H9 (cell line): ENCODE data around the gene STAG2. TPM values are rescaled to one million over a fixed set of nuclear protein-coding genes. Genes with fewer than 3 reads are reported as not detected.

Experiments
- DNase-seq: peaks from one replicate; pipeline ENCODE4 v3.0.0-alpha.2; 2017
- H2AFZ ChIP-seq: one replicate; pipeline ENCODE4 v1.6.1; 2013; ENCODE audit warnings: mild to moderate bottlenecking, low read length, control low read depth, moderate library complexity
- H2AK5ac ChIP-seq: 2 replicates; pipeline ENCODE4 v1.6.1; 2013; ENCODE audit warnings: low read length, control low read depth, mixed read lengths; ENCODE audit not compliant: insufficient read length
- H2BK120ac ChIP-seq: one replicate; pipeline ENCODE4 v1.6.1; 2013; ENCODE audit warnings: low read depth, mild to moderate bottlenecking, low read length, control low read depth, inconsistent platforms; ENCODE audit not compliant: poor library complexity, severe bottlenecking
- H2BK12ac ChIP-seq: 2 replicates; pipeline ENCODE4 v1.6.1; 2013; ENCODE audit warnings: low read length, control low read depth, mixed read lengths, low read depth; ENCODE audit not compliant: insufficient read length
- H2BK15ac ChIP-seq: 2 replicates; pipeline ENCODE4 v1.6.1; 2013; ENCODE audit warnings: low read depth, low read length, control low read depth
- H2BK20ac ChIP-seq: one replicate; pipeline ENCODE4 v1.6.1; 2013; ENCODE audit warnings: low read depth, mild to moderate bottlenecking, low read length, control low read depth, inconsistent platforms; ENCODE audit not compliant: poor library complexity, severe bottlenecking
- H2BK5ac ChIP-seq: 2 replicates; pipeline ENCODE4 v1.6.1; 2013; ENCODE audit warnings: low read length, control low read depth, mixed read lengths; ENCODE audit not compliant: insufficient read length
- H3K14ac ChIP-seq: 2 replicates; pipeline ENCODE4 v1.6.1; 2013; ENCODE audit warnings: low read length, control low read depth; ENCODE audit not compliant: insufficient read depth
- H3K18ac ChIP-seq: 2 replicates; pipeline ENCODE4 v1.6.1; 2013; ENCODE audit warnings: low read depth, mild to moderate bottlenecking, mixed read lengths, low read length, control low read depth; ENCODE audit not compliant: insufficient read length
- H3K23ac ChIP-seq: 2 replicates; pipeline ENCODE4 v1.6.1; 2013; ENCODE audit warnings: low read length, control low read depth, mixed read lengths, low read depth; ENCODE audit not compliant: insufficient read length
- H3K23me2 ChIP-seq: 2 replicates; pipeline ENCODE4 v1.6.1; 2013; ENCODE audit warnings: low read depth, mild to moderate bottlenecking, mixed read lengths, low read length, control low read depth; ENCODE audit not compliant: insufficient read length, poor library complexity, severe bottlenecking
- H3K27ac ChIP-seq: 2 replicates; pipeline ENCODE4 v1.5.1; 2013; ENCODE audit warnings: low read length, control low read depth, mixed read lengths, low read depth; ENCODE audit not compliant: insufficient read length
- H3K27me3 ChIP-seq: 2 replicates; pipeline ENCODE4 v1.6.1; 2013; ENCODE audit warnings: low read length, control low read depth, inconsistent platforms; ENCODE audit not compliant: insufficient read depth
- H3K4ac ChIP-seq: 2 replicates; pipeline ENCODE4 v1.6.1; 2013; ENCODE audit warnings: low read depth, mild to moderate bottlenecking, control low read depth, inconsistent platforms, low read length, moderate library complexity
- H3K4me1 ChIP-seq: 2 replicates; pipeline ENCODE4 v1.6.1; 2013; ENCODE audit warnings: low read length, control low read depth, inconsistent platforms; ENCODE audit not compliant: insufficient read depth
- H3K4me2 ChIP-seq: 2 replicates; pipeline ENCODE4 v1.6.1; 2013; ENCODE audit warnings: low read length, control low read depth, mixed read lengths; ENCODE audit not compliant: insufficient read length, insufficient read depth
- H3K56ac ChIP-seq: 2 replicates; pipeline ENCODE4 v1.6.1; 2013; ENCODE audit warnings: low read depth, mild to moderate bottlenecking, mixed read lengths, low read length, control low read depth; ENCODE audit not compliant: insufficient read length
- H3K79me1 ChIP-seq: 2 replicates; pipeline ENCODE4 v1.6.1; 2013; ENCODE audit warnings: low read depth, mild to moderate bottlenecking, moderate library complexity, low read length, control low read depth, inconsistent platforms; ENCODE audit not compliant: insufficient read depth, poor library complexity, severe bottlenecking
- H3K79me2 ChIP-seq: 2 replicates; pipeline ENCODE4 v1.6.1; 2013; ENCODE audit warnings: low read length, control low read depth, inconsistent platforms; ENCODE audit not compliant: insufficient read depth
- H3K9ac ChIP-seq: 2 replicates; pipeline ENCODE4 v1.6.1; 2013; ENCODE audit warnings: low read length, control low read depth, mixed read lengths; ENCODE audit not compliant: insufficient read length; ENCODE audit errors: extremely low read depth
- H3K9me3 ChIP-seq: one replicate; pipeline ENCODE4 v1.6.1; 2013; ENCODE audit warnings: low read depth, low read length, inconsistent platforms; ENCODE audit not compliant: control insufficient read depth
- H3T11ph ChIP-seq: one replicate; pipeline ENCODE4 v1.6.1; 2013; ENCODE audit warnings: mild to moderate bottlenecking, low read length, control low read depth, inconsistent platforms
- H4K20me1 ChIP-seq: one replicate; pipeline ENCODE4 v1.6.1; 2013; ENCODE audit not compliant: control insufficient read depth, insufficient read length, insufficient read depth
- H4K5ac ChIP-seq: 2 replicates; pipeline ENCODE4 v1.6.1; 2013; ENCODE audit warnings: low read depth, mild to moderate bottlenecking, mixed read lengths, low read length, control low read depth; ENCODE audit not compliant: insufficient read length
- H4K8ac ChIP-seq: replicated peaks from 2 replicates; pipeline ENCODE4 v1.6.1; 2013; ENCODE audit warnings: low read length, control low read depth, mixed read lengths, low read depth; ENCODE audit not compliant: insufficient read length
- H4K91ac ChIP-seq: 2 replicates; pipeline ENCODE4 v1.6.1; 2013; ENCODE audit warnings: low read depth, mild to moderate bottlenecking, moderate library complexity, mixed read lengths, low read length, control low read depth; ENCODE audit not compliant: insufficient read length
- H3K27ac Mint-ChIP-seq, 3 experiments: 2 replicates in 2 of 3; 3 replicates in 1 of 3; pipeline ENCODE4 v1.8.0; 2020 to 2021; ENCODE audit warnings: mixed read lengths in 3 of 3, mild to moderate bottlenecking in 1 of 3, moderate library complexity in 1 of 3
- H3K27me3 Mint-ChIP-seq: 2 replicates; pipeline ENCODE4 v1.8.0; 2021; ENCODE audit warnings: low read depth, mild to moderate bottlenecking, moderate library complexity, mixed read lengths
- H3K36me3 Mint-ChIP-seq, 3 experiments: 2 replicates in 2 of 3; 3 replicates in 1 of 3; pipeline ENCODE4 v1.8.0; 2020 to 2021; ENCODE audit warnings: low read depth in 3 of 3, mixed read lengths in 3 of 3; ENCODE audit not compliant: insufficient read depth in 1 of 3
- H3K4me1 Mint-ChIP-seq, 2 experiments: 2 replicates each; pipeline ENCODE4 v1.8.0; 2020; ENCODE audit warnings: mixed read lengths in 2 of 2
- H3K4me3 Mint-ChIP-seq, 2 experiments: 2 replicates in 1 of 2; 3 replicates in 1 of 2; pipeline ENCODE4 v1.8.0; 2020 to 2021; ENCODE audit warnings: mild to moderate bottlenecking in 2 of 2, mixed read lengths in 2 of 2, moderate library complexity in 1 of 2
- H3K9me3 Mint-ChIP-seq, 2 experiments: 2 replicates in 1 of 2; 3 replicates in 1 of 2; pipeline ENCODE4 v1.8.0; 2020; ENCODE audit warnings: mild to moderate bottlenecking in 2 of 2, mixed read lengths in 2 of 2, moderate library complexity in 1 of 2
- CTCF ChIP-seq: fragments of 200-600 bp; sonication (generic); conservative IDR thresholded peaks from 3 replicates; pipeline ENCODE4 v1.8.0; 2021; ENCODE audit warnings: antibody characterized with exemption, mild to moderate bottlenecking
- WGBS: extraction: QIAGEN DNeasy Blood & Tissue Kit; methylation state at CpG from one replicate; pipeline ENCODE4 v1.1.7; 2013; ENCODE audit warnings: missing lambda C conversion rate, low lambda C conversion rate, mixed read lengths; ENCODE audit not compliant: insufficient read length; ENCODE audit errors: extremely low coverage; 5-methylcytosine and 5-hydroxymethylcytosine counted together
- total RNA-seq: library from RNA; stranded (reverse); gene quantifications from 2 replicates; pipeline ENCODE4 v1.2.1, GENCODE V29; 2021

The STAG2 gene
- total RNA-seq, 1 experiment from 2014 or later, result 81.6 TPM

- Histone ChIP-seq H3K4me1 (no peaks in the 10 kb centered on the region), H2BK12ac (no peak overlapping the region), H3K79me1 (no peaks in the 10 kb centered on the region), H4K91ac (no peak overlapping the region), H2AK5ac (no peak overlapping the region), H4K5ac (no peak overlapping the region), H3K9ac (no peak overlapping the region), H3K27ac (no peak overlapping the region), H3K18ac (no peak overlapping the region), H3K4ac (no peak overlapping the region), H3K79me2 (peaks cover 20% of the 10 kb centered on the region; the same call in 1 of the 2 replicates), H3K23ac (no peak overlapping the region), H2BK15ac (no peak overlapping the region), H2BK120ac (no peak overlapping the region), H4K8ac (no peak overlapping the region), H3K23me2 (no peaks in the 10 kb centered on the region), H3K9me3 (peaks cover 8% of the 10 kb centered on the region), H4K20me1 (no peaks in the 10 kb centered on the region), H3K56ac (no peak overlapping the region), H3K14ac (no peak overlapping the region), H3K4me2 (no peak overlapping the region), H2AFZ (no peak overlapping the region), H2BK5ac (no peak overlapping the region), H2BK20ac (no peak overlapping the region), H3K27me3 (no peaks in the 10 kb centered on the region), H3T11ph (no peak overlapping the region)
- H3K27ac Mint-ChIP-seq, result no peak overlapping the region
- DNase-seq, result no peak
- no peak overlapping the region for H3K4me3 Mint-ChIP-seq
- no peak for TF ChIP-seq CTCF
- peaks cover 18 to 62% of the 10 kb centered on the region in 2 experiments; a peak in 4 of 5 replicates for H3K9me3 Mint-ChIP-seq
- peaks cover 14 to 19% (median 16%) of the 10 kb centered on the region in 3 experiments; a peak in 6 of 7 replicates for H3K36me3 Mint-ChIP-seq
- no CpG with 5 or more reads among the region's 3 CpGs for WGBS
- peaks cover 2 to 5% of the 10 kb centered on the region in 2 experiments; a peak in 1 of 4 replicates for H3K4me1 Mint-ChIP-seq
- no peaks in the 10 kb centered on the region for H3K27me3 Mint-ChIP-seq
Observed at GRCh38 chrX:124010566-124010965, 49.1 kb downstream of the STAG2 start.
